NCI-H510A treated with DMSO at 0.1 percent for 48 hours (cell line): Measurements from ENCODE around the gene MYOG.

Source experiments
- DNase-seq: peaks from one replicate; lab custom pipeline; 2025; lab: John Stamatoyannopoulos, UW

MYOG gene

DNA sequence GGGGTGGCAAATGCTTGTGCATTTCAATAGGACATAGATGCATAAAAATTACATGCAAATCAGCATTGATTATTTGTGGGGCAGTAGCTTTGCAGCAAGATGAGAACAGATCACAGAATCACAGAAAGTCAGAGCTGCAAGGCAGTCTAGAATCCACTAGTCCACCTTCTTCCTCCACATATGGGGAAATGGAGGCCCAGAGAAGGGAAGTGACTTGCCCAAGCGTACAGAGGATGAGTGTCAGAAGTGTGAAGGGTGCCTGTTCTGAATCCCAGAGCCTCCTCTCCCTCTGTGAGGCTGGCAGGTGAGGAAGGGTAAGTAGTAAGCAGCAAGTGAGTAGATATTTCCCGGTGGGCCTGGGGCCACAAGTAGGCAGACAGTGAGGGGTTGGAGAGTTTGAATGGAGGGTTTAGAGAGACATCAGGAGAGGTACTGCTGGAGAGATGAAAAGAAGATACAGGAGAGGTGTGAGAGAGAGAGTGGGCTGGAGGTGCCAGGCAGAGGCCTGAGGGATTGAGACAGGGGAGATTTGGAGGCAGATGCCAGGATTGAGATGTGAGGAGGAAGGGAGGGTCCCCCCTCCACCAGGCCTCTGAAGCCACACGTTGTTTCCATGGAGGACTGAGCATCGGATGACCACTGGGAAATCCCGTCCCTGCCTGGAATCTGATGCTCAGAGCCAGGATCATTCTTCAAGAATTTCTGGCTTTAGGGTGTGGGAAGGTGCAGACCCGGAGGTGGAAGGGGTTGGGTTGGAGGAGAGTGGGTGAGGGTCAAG, 4.8 kb upstream of the MYOG start:
- DNase-seq = no peak

- DNase-seq = no peak
Measured at GRCh38 chr1:203089651-203090045, 3.8 kb upstream of the MYOG start.

GRCh38 chr1:203089001-203089650, 3.3 kb upstream of the MYOG start:
- no peak for DNase-seq

DNA sequence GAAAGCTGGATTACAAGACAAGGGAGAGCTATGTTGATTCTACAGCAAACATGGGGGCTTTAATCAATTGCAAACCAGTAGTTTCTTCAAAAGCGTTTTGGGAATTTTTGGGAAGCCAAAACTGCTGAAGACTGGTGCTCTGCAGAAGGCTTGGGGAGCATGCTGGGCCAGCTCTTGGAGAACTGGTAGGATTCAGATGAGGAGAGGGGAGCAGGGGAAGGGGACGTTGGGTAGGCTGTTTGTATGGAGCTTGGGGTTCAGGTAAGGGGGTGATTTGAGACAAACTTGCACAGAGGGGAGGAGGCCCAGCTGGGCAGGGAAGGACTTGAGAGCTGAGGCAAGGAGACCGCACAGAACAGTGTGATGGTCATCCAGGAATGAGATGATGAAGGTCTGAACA, 2.6 kb upstream of the MYOG start:
- no peak for DNase-seq

- no peak for DNase-seq
Measured at GRCh38 chr1:203086992-203087763, 1.4 kb upstream of the MYOG start.

- peak; percentile 3 for DNase-seq
Measured at GRCh38 chr1:203084588-203085527, 954 bp downstream of the MYOG start.

- no peak for DNase-seq
Measured at GRCh38 chr1:203083463-203083921, 2.3 kb downstream of the MYOG start.

DNA sequence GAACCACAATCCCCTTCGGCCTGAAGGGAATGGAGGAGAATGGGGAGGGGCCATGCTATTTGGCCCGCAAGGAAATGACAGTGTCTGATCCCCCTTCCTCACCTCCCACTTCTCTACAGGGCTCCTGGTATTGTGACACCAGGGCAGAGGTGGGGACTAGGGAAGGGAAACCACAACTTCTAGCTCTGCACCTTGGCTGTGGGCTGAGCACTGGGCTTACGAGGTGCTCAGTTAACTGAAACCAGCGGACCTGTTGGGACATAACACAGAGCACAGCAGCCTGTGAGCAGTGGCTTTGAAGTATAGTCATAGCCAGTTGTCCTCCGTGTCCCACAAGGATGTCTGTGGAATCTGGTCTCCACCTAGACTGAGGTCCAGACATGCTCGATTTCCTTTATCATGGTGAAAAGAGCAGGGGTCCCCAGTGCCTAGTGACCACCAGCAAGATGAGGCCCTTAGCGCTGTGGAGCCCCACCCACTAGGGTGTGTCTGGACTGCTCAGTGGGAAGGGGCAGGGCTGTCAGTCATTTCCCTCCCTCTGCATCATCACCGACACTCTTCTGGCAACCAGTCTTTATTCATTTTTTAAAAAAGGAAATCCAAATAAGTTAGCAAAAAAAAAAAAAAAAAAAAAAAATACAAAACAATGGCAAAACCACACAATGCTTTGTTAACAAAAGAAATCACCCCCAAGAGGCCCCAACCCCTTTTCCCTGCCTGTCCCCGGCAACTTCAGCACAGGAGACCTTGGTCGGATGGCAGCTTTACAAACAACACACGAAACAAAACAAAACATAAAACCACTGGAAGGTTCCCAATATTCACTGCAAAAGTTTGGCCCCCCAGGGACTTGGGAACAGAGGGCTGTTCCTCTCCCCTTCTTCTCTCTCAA, 3.0 kb downstream of the MYOG start:
- no peak for DNase-seq

DNA sequence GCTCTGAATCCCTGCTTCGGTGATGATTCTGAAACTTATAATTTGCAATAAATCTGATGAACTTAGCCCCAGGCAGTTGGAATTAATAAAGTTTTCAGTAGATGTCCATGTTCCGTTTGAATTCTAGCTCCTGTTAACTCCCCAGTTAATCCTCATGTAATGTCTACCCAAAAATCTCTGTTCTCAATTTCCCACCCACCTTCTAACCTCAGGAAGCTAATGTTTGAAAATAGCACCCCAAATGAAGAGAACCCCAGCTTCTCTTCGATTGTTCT, 3.6 kb downstream of the MYOG start:
- DNase-seq = no peak

- no peak for DNase-seq
Measured at GRCh38 chr1:203081465-203082230, 4.2 kb downstream of the MYOG start.

GRCh38 chr1:203080456-203080855, 5.4 kb downstream of the MYOG start:
- DNase-seq = no peak

DNA sequence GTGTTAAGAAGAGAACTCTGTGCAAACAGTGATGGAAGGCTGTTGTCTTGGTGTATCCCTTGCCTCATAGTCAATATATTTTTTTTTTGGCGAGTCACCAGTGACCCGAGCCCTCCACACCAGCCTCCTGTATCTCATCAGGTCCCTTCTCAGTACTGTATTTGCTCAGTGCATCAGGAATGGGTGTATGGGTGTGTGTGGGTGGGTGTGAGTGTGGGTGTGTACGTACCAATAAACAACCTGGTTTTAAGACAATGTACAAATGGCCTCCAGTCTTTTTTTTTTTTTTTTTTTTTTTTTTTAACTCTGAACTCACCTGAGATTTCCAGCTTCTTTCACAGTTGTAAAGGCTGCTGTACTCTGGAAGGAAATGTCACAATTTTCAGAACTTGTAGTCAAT, 7.3 kb downstream of the MYOG start:
- DNase-seq = no peak

DNA sequence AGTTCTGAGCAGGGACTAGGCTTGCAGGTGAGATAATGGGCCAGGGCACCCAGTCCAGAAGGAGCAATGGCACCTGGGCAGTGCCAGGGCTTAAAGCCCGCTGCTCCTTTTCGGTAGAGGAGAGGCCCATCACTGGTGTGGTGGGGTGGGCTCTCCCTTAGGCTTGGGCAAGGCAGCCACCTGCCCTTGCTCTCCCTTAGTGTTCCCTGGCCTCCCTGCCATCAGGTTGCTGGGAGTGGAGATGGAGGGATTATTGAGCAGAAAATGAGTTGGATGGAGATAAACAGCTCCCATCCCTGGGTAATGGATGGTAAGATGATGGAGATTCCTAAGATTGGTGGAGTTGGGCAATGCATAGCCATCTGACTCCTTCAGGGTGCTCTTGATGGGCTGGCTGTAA, 7.9 kb downstream of the MYOG start:
- DNase-seq = no peak

DNA sequence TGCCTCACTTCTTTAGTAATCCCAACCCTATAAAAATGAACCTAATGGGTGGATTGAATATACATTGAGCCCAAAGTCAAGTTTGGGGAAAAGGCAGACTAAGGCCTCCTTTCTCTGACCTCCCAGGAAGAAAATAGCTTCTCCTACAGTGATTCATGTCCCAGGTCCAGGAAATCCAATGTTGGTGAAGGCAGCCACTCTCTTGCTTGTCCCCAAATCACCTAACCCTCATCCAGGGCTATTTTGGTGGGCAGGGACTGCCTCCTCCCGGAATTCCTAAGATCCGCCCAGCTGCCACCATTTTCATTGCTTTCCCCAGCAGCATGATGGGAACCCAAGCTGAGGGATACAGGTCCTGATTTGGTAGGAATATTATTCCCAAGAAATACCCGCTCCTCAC, 8.4 kb downstream of the MYOG start:
- DNase-seq = no peak

DNA sequence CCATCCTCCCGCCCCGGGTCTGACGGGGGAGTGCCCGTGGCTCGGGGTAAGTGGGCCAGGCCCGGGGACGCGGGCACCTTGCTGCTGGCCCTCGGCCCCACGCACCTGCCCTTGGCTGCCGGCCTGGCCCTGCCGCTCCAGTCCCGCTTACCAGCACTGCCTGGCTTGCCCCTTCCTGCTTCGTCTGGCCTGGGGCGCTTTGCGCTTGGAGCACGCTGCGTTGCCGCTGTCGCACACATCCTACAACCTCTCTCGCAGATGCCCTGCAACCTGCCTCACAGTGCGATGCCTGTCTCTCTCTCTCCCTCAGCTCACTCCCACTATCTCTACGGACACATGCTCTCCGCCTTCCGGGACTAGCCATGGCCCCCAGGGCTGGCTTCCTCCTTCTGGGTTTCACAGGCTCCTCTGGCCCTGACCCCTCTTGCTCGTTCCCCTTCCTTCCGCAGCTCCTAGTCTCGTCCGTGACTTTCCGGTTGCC, 9.7 kb downstream of the MYOG start:
- DNase-seq = no peak

- DNase-seq = no peak
Measured at GRCh38 chr1:203075236-203076030, 10.4 kb downstream of the MYOG start.

GRCh38 chr1:203074610-203075009, 11.2 kb downstream of the MYOG start:
- no peak for DNase-seq

- DNase-seq = no peak
Measured at GRCh38 chr1:203073469-203073868, 12.3 kb downstream of the MYOG start.

DNA sequence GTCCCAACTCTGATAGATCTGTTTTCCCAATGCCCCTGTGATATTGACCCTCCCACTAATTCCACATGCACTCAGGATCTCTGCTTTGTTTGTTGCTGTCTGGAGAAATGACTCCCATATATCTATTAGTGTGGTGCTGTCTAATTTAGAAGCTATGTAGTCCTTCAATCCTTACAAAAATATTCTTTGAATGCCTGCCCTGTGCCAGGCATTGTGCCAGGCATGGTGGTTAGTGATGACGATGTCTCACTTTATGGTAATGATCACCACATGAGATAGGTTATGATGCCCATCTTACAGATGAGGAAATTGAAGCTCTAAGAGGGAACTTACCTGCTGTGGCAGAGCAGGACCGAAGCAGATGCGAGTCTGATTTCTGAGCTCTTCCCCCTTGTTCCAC, 12.9 kb downstream of the MYOG start:
- no peak for DNase-seq
